GM03348 (cell line): ENCODE results near the gene PLEKHN1.
"Not testable (repeated sequence)": the region's sequence is repeated elsewhere in the genome, so short reads cannot be mapped to it uniquely, and the experiment has no call there.

ENCODE experiments used
- DNase-seq: peaks from one replicate; pipeline ENCODE4 v3.0.0; 2012; ENCODE audit warnings: low spot score

The PLEKHN1 gene

DNA sequence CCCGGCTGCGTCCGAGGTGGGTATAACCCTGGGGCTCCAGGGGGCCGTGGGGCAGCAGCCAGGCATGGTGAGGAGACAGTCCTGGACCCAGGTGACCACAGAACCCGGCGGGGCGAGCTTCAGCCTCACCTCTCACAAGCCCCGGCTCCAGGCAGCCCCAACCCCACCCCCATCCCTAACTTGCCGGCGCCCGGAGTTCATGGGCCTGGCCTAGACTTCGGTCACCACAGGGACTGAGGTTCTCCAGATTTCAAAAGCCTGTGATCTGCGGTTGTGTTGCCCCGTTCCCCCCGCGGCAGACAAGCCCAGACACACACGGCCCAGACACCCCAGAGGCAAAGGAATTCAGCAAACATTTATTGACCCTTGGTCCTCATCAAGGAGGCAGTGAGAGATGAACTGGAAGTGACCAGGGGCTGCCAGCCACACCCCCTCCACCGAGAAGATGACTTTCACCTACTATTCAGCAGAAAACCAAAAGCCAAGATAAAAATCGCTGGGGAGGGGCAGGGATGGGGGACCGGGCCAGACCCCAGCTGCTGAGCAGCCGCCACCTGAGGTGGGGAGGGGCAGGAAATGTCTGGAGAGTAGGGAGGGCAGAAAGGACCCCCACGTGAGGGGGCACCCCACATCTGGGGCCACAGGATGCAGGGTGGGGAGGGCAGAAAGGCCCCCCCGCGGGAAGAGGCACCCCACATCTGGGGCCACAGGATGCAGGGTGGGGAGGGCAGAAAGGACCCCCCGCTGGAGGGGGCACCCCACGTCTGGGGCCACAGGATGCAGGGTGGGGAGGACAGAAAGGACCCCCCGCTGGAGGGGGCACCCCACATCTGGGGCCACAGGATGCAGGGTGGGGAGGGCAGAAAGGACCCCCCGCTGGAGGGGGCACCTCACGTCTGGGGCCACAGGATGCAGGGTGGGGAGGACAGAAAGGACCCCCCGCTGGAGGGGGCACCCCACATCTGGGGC is 29.7 kb downstream of the PLEKHN1 start:
- no peak for DNase-seq

DNA sequence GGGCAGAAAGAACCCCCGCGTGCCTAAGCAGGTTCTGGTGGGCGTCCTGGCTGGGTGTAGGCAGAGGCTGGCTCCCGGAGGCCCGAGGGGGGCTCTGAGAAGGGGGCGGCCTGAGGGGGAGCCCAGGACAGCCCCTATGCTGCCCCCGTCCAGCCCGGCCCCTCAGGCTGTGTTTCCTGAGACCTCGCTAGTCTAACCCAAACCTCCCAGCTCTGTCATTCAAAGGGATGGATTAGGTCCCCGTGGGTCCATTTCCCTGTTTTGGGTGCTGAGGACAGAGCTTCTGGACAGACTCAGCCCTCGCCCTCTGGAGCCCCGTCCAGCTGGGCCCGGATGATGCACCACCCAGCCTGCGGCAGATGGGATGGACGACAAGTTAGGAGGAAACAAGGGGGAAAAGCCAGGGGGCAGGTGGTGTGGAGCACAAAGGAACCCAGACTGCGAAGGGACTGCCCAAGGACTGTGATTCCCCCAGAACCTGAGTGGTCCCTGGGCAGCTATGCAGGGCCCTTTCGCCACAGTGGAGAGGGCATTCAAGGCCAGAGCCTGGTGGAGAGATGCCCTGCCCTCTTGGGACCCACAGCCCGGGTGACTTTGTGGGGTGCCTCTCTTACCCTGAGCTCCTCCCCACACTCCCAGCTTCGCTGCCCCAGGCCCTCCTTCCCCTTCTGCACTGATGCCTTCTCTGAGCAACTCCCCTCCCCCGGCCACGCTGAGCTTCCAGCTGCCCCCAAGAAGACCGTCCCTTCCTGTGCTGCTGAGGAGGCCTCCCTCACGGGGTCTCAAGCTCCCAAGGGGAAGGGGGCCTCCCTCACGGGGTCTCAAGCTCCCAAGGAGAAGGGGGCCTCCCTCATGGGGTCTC is 30.8 kb downstream of the PLEKHN1 start:
- no peak for DNase-seq

DNA sequence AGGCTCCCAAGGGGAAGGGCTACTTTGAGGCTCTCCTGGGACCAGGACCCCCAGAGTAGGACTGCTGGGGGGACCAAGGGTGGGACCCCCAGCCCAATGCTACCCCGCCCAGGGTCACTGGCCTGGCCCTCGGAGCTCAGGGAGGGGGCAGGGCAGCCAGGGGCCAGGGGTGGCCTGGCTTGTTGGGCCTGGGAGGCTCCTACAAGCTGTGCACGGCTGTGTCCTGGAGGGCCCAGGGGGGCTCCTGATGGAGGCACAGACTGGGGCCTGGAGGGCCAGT is 31.4 kb downstream of the PLEKHN1 start:
- no peak for DNase-seq

DNA sequence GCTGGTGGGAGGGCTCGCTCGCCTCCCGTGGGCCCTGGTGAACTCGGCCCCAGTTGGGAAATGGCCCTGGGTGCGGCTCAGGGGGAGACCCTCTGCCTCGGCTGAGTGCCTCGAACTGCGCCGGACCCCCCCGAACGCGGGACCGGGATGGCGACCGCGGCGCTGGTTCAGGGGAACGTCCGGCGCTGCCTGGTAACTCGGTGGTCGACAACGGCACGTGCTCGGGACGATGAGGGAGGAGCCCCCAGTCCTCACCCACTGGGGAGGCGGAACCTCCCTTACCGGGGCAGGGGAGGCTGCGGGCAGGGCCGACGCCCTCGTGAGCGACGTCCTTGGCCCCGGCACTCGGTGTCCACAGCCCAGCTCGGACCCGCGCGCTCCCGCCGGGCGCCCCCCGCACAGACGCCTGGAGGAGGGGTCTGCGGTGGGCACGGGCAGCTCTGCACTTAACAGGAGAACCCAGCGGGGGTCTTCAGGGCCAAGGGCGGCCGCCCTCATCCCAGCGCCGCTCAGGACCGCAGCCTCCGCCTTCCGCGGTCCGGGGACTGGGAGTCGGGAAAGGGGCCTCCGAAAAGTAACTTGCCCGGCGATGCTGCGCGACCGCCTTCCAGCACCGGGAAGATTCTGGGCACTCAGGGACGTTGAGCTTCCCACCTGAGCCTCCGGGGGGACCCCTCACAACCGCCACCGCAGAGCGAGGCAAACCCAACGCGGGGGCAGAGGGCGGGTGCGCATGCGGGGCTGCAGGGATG is 31.9 kb downstream of the PLEKHN1 start:
- DNase-seq = no peak

DNA sequence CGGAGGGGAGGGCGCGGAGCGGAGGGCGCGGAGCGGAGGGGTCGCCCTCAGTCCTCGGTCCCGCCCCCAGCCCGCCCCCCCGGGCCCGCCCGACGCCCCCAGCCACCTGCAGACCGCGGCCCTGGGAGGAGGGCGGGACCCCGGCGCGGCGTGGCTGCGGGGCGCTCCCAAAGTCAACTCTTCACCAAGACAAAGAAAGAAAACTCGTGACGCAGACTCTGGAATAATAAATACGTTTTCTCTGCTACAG is 32.4 kb downstream of the PLEKHN1 start:
- no peak for DNase-seq

DNA sequence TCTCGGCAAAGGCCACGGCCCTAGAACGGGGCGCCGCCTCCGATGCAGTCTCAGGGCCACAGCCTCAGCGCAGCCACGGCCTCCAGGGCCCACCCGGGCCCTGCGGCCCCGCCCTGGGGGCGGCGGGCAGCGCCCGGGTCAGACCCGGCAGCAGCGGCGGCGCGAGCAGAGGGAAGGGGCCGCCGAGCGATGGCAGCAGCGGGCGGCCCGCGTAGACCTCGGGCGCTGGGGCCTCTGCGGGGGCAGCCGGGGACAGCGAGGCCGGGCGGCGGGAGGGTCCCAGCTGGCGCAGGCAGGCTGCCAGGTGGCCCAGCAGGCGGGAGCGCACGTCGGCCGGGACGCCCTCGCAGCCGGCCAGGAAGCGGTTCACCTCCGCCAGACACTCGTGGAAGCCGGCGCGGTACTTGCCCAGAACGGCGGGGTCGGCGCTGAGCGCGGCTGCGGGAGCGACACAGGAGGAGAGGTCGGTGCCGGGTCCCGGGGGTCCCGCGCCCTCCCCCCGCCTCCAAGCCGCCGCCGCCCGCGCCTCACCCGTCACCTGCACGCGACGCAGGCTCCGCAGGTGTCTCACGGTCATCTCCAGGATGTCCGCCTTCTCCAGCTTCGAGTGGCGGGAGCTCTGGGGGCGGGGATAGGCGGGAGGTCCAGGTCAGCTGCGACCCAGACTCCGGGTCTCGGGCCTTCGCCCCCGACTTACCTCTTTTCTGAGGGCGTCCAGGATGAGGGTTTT is 32.9 kb downstream of the PLEKHN1 start:
- peak; percentile 54 for DNase-seq

DNA sequence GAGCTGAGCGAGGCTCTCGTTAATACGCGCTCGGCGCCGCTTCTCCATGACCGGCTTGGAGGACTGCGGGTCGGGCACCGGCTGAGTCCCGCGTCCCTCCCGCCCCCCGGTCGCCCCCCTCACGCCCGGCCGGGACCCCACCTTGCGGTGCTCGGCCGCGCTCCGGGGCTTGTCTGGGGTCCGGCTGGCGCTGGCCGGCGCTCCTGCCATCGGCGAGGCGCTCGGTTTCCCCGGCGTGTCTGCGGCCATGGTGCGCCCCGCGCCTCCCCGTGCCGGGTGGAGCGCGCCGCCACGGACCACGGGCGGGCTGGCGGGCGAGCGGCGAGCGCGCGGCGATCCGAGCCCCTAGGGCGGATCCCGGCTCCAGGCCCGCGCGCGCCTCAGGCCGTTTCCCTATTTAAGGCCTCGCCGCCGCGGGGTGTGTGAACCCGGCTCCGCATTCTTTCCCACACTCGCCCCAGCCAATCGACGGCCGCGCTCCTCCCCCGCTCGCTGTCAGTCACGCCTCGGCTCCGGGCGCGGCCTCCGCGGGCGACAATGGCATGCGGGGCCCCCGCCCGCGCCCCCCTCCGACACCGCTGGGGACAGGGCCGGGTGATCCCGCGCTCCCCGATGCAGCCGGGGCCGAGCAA is 33.6 kb downstream of the PLEKHN1 start, which contains the start of gene HES4:
TSS of gene HES4 (minus strand) at position 373 of the 632 bp plus-strand sequence. CDS start at position 249, 124 bp downstream.
- DNase-seq = peak; percentile 94

DNA sequence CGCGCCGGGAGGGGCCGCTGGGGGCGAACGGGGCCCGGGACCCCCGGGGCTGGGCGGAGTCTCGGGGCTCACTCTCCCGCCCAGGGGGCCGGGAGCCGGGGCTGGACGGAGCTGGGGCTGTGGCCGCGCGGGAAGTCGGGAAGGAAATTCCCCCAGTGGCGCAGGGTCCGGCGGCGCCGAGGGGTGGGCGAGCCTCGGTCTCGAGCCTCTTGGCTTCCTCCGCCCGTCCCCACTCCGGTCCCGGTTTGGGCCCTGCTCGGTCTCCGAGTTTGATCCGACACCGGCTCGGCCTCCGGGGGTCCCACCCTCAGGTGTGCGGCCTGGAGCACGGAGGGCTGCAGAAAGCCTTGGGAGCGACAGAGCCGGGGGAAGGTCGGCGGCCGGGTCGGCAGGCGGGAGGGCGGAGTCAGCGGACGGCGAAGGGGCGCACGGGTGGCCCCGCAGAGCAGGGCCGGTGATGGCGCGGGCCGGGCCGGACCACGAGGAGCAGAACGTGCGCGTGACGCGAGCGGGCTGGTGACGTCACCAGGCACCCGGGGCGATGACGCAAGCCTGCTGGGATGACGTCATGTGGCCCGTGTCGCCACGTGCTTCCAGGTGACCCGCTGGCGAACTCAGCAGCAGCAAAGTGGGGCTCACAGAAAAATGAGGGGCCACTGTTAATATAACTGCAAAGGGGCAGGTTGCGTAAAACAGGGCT is 34.2 kb downstream of the PLEKHN1 start:
- DNase-seq = peak; percentile 92

DNA sequence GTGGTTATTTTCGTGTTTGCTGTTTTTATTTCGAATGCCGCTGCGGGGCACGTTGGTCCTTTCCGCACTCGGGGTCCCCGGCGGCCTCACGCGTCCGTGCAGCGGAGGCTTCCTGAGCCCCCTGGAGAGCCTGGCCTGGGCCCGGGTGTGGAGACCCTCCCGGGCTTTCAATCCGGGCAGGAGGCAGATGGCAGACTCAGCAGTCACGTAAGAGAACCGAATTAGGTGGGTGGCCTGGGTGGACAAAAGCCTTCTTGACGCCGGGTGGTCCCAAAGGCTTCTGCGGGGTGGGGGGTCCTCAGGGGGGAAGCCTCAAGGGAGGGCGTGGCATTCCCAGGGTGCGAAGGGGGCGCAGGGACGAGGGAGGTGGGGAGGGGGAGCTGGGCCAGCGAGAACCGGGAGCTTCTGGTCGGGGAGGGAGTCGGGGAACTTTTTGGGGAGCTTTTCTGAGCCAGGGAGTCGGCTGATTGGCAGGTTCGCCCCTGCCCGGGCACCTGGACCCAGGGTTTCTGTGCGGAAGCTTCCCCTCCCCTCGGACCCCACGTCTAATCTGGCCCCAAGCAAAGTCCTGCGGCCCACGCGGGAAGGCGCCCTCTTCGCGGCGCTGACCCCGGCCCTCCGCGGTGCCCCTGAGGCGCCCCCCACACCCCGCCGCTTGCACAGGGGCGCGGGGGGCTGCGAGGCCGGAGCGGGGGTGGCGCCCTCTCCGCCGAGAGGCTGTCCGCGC is 34.9 kb downstream of the PLEKHN1 start:
- no peak for DNase-seq

DNA sequence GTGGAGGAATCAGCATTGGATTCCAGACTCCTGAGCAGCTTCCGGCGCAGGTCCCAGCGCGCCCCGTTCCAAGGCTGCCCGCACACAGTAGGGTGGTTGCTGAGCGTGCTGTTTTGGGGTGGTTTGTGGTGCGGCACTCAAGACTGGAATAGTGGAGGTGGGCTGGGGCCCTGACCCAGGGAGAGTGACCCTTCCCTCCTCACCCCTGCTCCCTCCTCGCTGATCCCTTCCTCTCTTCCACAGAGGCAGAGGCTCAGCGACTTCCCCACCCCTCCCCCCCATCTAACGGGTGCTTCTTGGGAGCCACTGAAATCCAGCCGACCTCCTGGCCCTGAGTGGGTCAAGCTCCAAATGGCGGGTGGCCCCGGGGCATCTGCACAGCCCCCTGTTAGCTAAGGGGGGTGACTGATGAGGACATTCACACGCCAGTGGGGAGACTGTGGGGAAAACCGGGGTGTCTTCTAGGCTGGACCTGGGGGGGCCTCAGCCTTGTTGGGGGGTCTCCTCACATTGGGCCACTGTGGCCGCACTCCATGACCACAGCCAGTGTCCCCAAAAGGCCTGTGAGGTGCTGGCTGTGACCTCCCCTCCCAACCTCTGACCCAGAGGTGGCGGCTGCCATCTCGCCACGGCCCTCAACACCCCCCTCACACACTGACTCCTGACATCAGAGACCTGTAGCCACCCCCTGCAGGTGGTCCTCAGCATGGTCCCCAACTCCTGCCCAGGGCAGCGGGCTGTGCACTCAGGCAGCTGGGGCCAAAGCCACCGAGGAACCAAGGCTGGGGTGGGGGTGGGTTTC is 37.5 kb downstream of the PLEKHN1 start:
- no peak for DNase-seq

DNA sequence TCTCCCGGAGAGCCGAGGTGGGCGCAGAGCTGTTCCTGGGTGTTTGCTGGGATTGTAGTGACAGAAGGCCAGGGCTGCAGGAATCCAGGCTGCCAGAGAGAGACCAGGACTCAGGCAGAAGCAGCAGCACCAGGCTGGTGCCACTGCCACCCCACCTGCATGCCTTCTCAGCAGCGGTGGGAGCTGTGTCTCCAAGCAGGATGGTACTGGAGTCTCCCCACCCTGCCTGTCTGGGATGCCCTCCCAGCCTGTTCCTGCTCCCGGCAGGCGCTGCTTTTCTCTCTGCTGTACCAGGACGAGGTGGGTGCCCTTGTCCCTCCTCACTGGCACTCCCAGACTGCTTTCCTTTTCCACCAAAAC is 38.1 kb downstream of the PLEKHN1 start:
- DNase-seq = no peak

DNA sequence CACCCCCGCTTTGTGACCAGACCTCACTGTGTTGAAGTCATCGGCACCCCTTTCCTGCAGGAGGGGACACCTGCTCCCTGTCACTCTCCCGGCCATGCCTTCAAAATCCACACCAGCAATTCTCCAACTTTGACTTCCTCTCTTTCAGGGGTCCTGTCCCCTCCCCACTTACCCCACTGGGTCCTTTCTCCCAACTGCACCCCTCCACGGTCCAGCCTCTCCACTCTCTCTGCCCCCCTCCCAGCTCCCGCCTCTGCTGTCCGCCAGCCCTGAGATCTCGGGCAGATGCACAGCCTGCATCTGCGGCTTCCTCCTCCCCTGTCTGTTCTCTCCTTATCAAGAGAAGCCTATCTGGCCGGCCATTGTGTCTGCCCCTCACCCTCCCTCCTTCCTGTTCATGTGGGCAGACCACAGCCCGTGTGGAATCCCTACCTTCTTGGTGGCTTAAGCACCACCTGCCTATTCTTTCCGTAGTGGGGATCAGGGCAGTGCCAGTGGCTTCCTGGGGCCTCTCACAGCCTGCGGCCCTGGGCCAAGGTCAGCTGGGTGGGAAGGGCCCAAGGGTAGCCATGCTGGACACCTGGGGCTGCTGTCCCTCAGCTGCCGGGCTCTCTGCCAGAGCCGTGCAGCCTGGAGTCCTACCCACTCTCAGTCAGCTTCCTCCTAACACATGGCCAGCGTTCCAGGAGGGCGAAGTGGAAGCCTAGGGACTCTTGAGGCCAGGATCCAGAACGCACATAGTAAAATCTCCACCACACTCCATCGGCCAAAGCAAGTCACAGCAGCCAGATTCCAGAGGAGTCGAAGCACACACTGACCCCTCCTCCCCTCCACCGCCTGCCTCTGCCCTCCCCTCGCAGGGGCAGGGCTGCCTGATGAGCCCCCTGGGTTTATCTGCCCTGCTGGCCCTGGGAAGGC is 38.8 kb downstream of the PLEKHN1 start:
- no peak for DNase-seq

DNA sequence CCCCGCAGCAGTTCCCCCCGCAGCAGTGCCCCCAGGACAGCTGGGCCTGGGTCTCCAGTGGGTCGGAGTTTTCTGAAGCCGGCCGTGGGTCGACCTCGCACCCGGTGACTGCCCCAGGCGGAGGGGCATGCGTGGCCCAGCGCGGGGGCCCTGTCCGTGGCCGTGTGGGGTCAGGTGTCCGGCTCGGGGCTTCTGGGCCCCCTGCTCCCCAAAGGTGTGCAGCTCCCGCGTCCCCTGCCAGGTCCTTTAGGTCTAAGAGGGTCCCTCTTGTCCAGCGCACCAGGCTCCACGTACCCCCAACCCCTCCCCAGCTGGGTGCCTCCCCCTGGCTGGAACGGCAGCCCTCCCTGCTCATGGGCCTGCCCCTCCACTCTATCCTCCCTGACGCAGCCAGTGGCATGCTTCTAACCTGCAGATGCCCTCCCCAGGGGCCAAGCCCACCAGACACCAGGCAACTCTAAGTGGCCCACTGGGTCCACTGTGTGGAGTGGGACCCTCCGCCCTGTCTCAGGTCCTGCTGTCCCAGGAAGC is 39.6 kb downstream of the PLEKHN1 start:
- DNase-seq = no peak

DNA sequence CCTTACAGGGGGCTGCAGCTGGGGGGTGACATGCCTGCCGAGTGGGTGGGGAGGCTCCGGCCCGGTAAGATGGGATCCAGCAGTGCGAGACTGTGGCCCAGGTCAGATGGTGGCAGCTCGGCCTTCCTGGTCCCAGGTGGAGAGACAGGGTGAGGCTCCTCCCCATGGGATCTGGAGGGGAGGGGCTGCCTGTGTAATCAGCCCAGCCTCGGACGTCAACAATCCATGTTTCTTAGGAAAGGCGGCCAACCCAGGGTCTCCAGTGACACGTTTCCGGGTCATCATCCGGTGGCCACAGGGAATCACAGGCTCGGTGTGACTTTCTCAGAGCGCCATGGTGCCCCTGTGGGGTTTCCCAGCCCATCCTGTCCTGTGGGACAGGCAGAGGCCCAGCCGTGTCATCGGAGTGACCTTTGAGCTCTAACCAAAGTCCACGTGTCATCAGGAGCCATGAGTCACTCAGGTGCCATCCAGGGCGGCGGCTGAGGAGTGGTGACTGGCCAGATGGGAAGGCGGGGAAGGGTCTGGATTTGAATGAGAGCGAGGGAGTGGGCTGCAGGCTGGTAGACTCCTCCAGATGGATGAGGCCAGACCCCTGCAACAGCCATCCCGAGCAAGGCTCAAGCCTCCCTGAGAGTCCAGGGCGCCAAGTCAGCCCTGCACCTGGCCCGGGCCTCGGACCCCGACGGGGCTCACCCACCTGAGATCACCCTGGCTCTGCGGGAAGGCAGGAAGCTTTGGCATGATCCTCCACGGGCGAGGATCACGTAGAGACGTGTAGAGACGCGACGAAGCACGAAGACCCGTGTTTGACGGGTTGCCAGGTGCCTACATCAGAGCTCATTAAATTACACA is 40.2 kb downstream of the PLEKHN1 start:
- DNase-seq = no peak

DNA sequence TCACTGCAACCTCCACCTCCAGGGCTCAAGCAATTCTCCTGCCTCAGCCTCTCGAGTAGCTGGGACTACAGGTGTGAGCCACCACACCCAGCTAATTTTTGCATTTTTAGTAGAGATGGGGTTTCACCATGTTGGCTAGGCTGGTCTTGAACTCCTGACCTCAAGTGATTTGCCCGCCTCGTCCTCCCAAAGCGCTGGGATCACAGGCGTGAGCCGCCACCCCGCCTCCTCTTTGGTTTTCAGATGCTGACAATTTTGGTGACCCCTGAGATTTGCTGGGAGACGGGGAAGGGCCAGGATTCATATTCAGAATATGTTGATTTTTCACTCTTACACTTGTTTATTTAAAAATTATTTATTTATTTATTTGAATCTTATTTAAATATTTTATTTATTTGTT is 43.8 kb downstream of the PLEKHN1 start:
- not testable (repeated sequence) for DNase-seq

DNA sequence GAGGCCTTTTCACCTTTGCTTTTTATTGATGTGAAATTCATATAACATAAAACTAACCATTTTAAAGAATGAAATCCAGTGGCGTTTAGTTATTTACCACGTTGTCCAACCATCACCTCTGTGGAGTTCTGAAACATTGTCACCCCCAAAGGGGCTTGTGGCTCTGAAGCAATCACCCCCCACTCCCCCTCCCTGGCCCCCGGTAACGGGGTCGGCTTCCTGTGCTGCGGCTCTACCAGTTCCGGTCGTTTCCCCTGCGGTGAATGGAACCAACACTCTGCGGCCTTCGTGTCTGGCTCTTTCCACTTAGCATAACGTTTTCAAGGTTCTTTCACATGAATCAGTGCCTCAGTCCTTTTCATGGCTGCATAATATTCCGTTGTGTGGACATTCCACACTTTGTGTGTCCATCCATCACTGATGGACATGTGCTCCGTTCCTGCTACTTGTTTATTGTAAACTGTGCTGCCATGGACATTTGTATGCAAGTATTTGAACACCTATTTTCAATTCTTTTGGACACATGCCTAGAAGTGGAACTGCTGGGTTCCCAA is 45.2 kb downstream of the PLEKHN1 start:
- DNase-seq = no peak

DNA sequence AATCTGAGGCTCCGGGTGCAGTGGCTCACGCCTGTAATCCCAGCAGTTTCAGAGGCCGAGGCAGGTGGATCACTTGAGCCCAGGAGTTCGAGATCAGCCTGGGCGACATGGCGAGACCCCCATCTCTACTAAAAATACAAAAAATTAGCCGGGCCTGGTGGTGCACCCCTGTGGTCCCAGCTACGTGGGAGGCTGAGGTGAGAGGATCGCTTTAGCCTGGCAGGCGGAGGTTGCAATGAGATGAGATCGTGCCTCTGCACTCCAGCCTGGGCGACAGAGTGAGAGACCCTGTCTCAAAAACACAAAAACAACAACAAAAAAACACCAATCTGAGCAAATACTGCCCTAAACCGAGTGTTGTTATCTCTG is 46.4 kb downstream of the PLEKHN1 start:
- DNase-seq = not testable (repeated sequence)
